ENCODE measurements around the gene INPP1.

The INPP1 gene

GRCh38 chr2:190361572-190361971, 18.2 kb downstream of the INPP1 start:
- DNase-seq (ENCODE audit: low read depth in 3 of 3): no peak

- DNase-seq (ENCODE audit: low read depth in 3 of 3): no peak
Observed at GRCh38 chr2:190362894-190363293, 19.5 kb downstream of the INPP1 start.

- DNase-seq (ENCODE audit: low read depth in 3 of 3): no peak
Observed at GRCh38 chr2:190365499-190366204, 22.3 kb downstream of the INPP1 start.

GRCh38 chr2:190366248-190366753, 22.9 kb downstream of the INPP1 start:
- no peak for DNase-seq (ENCODE audit: low read depth in 3 of 3)

- no peak for DNase-seq (ENCODE audit: low read depth in 3 of 3)
Observed at GRCh38 chr2:190367091-190367490, 23.7 kb downstream of the INPP1 start.

- DNase-seq (ENCODE audit: low read depth in 3 of 3): no peak
Observed at GRCh38 chr2:190369635-190370034, 26.2 kb downstream of the INPP1 start.

GRCh38 chr2:190376083-190376482, 32.7 kb downstream of the INPP1 start:
- DNase-seq (ENCODE audit: low read depth in 3 of 3): no peak

- DNase-seq (ENCODE audit: low read depth in 3 of 3): no peak
Observed at GRCh38 chr2:190376591-190377245, 33.3 kb downstream of the INPP1 start.

GRCh38 chr2:190378880-190379237, 35.5 kb downstream of the INPP1 start:
- no peak for DNase-seq (ENCODE audit: low read depth in 3 of 3)

GRCh38 chr2:190379249-190379964, 36.0 kb downstream of the INPP1 start:
- no peak for DNase-seq (ENCODE audit: low read depth in 3 of 3)

- no peak for DNase-seq (ENCODE audit: low read depth in 3 of 3)
Observed at GRCh38 chr2:190380962-190381412, 37.6 kb downstream of the INPP1 start.

GRCh38 chr2:190382851-190383250, 39.5 kb downstream of the INPP1 start:
- peak in 1 of 3 experiments; percentile 22 for DNase-seq (ENCODE audit: low read depth in 3 of 3)

GRCh38 chr2:190387422-190387821, 44.0 kb downstream of the INPP1 start:
- no peak for DNase-seq (ENCODE audit: low read depth in 3 of 3)

- DNase-seq (ENCODE audit: low read depth in 3 of 3): no peak
Observed at GRCh38 chr2:190396271-190396670, 52.9 kb downstream of the INPP1 start.

- no peak for DNase-seq (ENCODE audit: low read depth in 3 of 3)
Observed at GRCh38 chr2:190402986-190403603, 59.7 kb downstream of the INPP1 start.

- peak in 2 of 3 experiments; percentile 13 to 16 for DNase-seq (ENCODE audit: low read depth in 3 of 3)
Observed at GRCh38 chr2:190404487-190404886, 61.1 kb downstream of the INPP1 start.

GRCh38 chr2:190405070-190405469, 61.7 kb downstream of the INPP1 start:
- DNase-seq (ENCODE audit: low read depth in 3 of 3): no peak

GRCh38 chr2:190405995-190406394, 62.6 kb downstream of the INPP1 start:
- no peak for DNase-seq (ENCODE audit: low read depth in 3 of 3)

- DNase-seq (ENCODE audit: low read depth in 3 of 3): no peak
Observed at GRCh38 chr2:190406805-190407204, 63.4 kb downstream of the INPP1 start.

- no peak for DNase-seq (ENCODE audit: low read depth in 3 of 3)
Observed at GRCh38 chr2:190407246-190407661, 63.9 kb downstream of the INPP1 start.

- peak; percentile 11 to 60 (median 35) for DNase-seq (ENCODE audit: low read depth in 3 of 3)
Observed at GRCh38 chr2:190407662-190408537, 64.5 kb downstream of the INPP1 start, which contains the start of gene MFSD6. Gene MFSD6 (plus strand): TSS chr2:190408355. CDS start chr2:190436030, 27,675 bp downstream.
